HL-60 (cell line): ENCODE results near the gene PGP.

ENCODE experiments used
- GABPA ChIP-seq: IDR thresholded peaks from 2 replicates; pipeline ENCODE4 v1.6.1; 2012; ENCODE audit warnings: low read depth
- POLR2AphosphoS5 ChIP-seq: IDR thresholded peaks from 2 replicates; pipeline ENCODE4 v1.6.1; 2012; ENCODE audit warnings: low read depth
- TF ChIP-seq, protein P1 (sequence below): IDR thresholded peaks from one replicate; pipeline ENCODE4 v1.5.1; 2011; ENCODE audit warnings: low read length, control low read depth, inconsistent platforms; ENCODE audit not compliant: insufficient read depth

DNA sequence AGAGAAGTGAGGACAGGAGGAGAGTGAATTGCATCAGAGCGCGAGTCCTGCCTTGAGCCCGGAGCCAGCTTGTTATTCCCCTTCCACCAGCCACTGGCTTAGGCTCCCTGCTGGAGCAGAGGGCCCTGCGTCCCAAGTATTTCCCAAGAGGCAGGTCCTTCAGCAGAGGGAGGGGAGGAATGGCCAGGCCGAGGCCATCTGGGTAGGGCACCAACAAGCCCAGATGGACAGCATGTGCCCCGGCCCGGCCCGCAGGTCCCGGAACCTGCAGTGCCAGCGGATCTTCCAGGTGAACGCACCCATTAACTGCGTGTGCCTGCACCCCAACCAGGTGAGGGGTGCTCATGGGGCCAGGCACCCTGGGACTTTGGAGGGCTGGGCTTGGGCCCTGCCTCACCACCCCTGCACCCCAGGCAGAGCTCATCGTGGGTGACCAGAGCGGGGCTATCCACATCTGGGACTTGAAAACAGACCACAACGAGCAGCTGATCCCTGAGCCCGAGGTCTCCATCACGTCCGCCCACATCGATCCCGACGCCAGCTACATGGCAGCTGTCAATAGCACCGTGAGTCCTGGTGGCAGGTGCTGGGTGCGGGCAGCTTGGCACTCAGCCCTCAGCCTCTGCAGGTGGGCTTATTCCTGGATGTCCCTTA lies 7.7 kb downstream of the PGP start:
- TF ChIP-seq, protein P1, sequence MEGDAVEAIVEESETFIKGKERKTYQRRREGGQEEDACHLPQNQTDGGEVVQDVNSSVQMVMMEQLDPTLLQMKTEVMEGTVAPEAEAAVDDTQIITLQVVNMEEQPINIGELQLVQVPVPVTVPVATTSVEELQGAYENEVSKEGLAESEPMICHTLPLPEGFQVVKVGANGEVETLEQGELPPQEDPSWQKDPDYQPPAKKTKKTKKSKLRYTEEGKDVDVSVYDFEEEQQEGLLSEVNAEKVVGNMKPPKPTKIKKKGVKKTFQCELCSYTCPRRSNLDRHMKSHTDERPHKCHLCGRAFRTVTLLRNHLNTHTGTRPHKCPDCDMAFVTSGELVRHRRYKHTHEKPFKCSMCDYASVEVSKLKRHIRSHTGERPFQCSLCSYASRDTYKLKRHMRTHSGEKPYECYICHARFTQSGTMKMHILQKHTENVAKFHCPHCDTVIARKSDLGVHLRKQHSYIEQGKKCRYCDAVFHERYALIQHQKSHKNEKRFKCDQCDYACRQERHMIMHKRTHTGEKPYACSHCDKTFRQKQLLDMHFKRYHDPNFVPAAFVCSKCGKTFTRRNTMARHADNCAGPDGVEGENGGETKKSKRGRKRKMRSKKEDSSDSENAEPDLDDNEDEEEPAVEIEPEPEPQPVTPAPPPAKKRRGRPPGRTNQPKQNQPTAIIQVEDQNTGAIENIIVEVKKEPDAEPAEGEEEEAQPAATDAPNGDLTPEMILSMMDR = no peak
- 0 out of 2 replicates have a peak, but pooled peaks have one; percentile 16 for TF ChIP-seq POLR2AphosphoS5
- no peak for TF ChIP-seq GABPA
